HCT116 (cell line): ENCODE measurements around the gene TUBA4B. TPM values are rescaled to one million over a fixed set of nuclear protein-coding genes. Genes with fewer than 3 reads are reported as not detected.

Experiments used
- CEBPB ChIP-seq: IDR thresholded peaks from 2 replicates; pipeline ENCODE4 v1.6.1; 2012; ENCODE audit warnings: low read depth
- EGR1 ChIP-seq: IDR thresholded peaks from 2 replicates; pipeline ENCODE4 v1.6.1; 2012; ENCODE audit warnings: low read depth
- FOSL1 ChIP-seq: IDR thresholded peaks from 2 replicates; pipeline ENCODE4 v1.6.1; 2012; ENCODE audit warnings: low read depth
- POLR2A ChIP-seq: IDR thresholded peaks from 2 replicates; pipeline ENCODE4 v1.7.0; 2011; ENCODE audit warnings: borderline replicate concordance; ENCODE audit not compliant: insufficient read depth, insufficient read length; ENCODE audit errors: extremely low read depth
- POLR2AphosphoS5 ChIP-seq: IDR thresholded peaks from 2 replicates; pipeline ENCODE4 v1.6.1; 2011; ENCODE audit warnings: mild to moderate bottlenecking, low read depth, low read length, moderate library complexity
- RAD21 ChIP-seq: IDR thresholded peaks from 2 replicates; pipeline ENCODE4 v1.6.1; 2012; ENCODE audit warnings: low read depth, mild to moderate bottlenecking
- SP1 ChIP-seq: IDR thresholded peaks from 2 replicates; pipeline ENCODE4 v1.6.1; 2012; ENCODE audit warnings: low read depth
- SRF ChIP-seq: IDR thresholded peaks from 2 replicates; pipeline ENCODE4 v1.6.1; 2012; ENCODE audit warnings: low read depth
- YY1 ChIP-seq: IDR thresholded peaks from 2 replicates; pipeline ENCODE4 v1.6.1; 2011; ENCODE audit warnings: low read length, low read depth, moderate library complexity, mild to moderate bottlenecking; ENCODE audit not compliant: insufficient replicate concordance; ENCODE audit errors: extremely low read depth
- ZNF274 ChIP-seq: fragments of 200-500 bp; sonication (Bioruptor generic); IDR thresholded peaks from 2 replicates; pipeline ENCODE4 v1.6.1; 2014; ENCODE audit warnings: mild to moderate bottlenecking, low read depth, low read length, inconsistent platforms
- total RNA-seq: library from RNA; stranded (reverse); gene quantifications from one replicate; pipeline ENCODE4 v1.2.1, GENCODE V29; 2021; ENCODE audit not compliant: unreplicated experiment
- TF ChIP-seq, protein P1 (sequence below): IDR thresholded peaks from 2 replicates; pipeline ENCODE4 v1.6.1; 2012; ENCODE audit warnings: low read depth
- TF ChIP-seq, protein P2 (sequence below): IDR thresholded peaks from 2 replicates; pipeline ENCODE4 v1.6.1; 2012

The TUBA4B gene
- total RNA-seq, 1 experiment from 2014 or later: not detected

DNA sequence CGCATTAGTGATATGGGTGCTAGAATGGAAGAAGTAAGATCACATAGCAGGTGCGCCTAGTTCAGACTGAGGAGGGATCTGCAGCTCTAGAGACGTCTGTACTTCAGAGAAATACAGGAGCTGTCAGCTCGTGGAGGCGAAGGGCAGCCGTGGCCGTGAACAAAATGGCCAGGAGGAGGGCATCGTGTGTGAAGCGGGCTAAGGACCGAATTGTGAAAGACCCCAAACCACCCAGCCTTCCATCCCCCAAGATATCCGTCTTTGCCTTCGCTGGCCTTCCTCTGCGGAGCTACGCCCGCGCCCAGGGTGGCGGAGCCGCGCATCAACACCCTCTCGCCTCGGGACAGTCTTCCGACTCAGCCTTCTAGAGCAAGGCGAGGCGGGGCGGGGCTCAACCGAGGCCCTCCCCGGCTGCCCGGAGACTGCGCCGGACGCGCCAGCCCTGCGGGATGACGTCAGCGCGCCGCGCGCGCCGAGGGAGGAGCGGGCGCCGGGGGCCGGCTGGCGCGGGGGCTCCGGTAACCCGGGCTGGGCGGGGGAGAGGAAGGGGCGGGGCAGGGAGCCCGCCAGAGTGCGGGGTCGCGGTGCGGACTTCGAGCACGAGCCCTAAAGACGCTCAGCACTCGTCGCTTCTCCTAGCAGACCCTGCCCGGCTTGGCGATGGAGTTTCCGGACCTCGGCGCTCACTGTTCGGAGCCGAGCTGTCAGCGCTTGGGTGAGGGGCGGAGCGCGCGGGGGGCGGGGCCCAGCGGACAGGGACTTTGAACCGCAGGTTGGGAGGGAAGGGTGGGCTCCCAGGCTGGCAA, 46.5 kb upstream of the TUBA4B start, which contains the start of gene ZFAND2B (continued):
- no peak for TF ChIP-seq ZNF274
- TF ChIP-seq SRF: no peak
- peak; percentile 99 for TF ChIP-seq POLR2AphosphoS5
- TF ChIP-seq, protein P1, sequence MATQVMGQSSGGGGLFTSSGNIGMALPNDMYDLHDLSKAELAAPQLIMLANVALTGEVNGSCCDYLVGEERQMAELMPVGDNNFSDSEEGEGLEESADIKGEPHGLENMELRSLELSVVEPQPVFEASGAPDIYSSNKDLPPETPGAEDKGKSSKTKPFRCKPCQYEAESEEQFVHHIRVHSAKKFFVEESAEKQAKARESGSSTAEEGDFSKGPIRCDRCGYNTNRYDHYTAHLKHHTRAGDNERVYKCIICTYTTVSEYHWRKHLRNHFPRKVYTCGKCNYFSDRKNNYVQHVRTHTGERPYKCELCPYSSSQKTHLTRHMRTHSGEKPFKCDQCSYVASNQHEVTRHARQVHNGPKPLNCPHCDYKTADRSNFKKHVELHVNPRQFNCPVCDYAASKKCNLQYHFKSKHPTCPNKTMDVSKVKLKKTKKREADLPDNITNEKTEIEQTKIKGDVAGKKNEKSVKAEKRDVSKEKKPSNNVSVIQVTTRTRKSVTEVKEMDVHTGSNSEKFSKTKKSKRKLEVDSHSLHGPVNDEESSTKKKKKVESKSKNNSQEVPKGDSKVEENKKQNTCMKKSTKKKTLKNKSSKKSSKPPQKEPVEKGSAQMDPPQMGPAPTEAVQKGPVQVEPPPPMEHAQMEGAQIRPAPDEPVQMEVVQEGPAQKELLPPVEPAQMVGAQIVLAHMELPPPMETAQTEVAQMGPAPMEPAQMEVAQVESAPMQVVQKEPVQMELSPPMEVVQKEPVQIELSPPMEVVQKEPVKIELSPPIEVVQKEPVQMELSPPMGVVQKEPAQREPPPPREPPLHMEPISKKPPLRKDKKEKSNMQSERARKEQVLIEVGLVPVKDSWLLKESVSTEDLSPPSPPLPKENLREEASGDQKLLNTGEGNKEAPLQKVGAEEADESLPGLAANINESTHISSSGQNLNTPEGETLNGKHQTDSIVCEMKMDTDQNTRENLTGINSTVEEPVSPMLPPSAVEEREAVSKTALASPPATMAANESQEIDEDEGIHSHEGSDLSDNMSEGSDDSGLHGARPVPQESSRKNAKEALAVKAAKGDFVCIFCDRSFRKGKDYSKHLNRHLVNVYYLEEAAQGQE: no peak
- peak; percentile 94 for TF ChIP-seq POLR2A
- TF ChIP-seq FOSL1: no peak
- TF ChIP-seq, protein P2, sequence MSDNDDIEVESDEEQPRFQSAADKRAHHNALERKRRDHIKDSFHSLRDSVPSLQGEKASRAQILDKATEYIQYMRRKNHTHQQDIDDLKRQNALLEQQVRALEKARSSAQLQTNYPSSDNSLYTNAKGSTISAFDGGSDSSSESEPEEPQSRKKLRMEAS: peak; percentile 70
- peak; percentile 50 for TF ChIP-seq SP1
- no peak for TF ChIP-seq CEBPB
- no peak for TF ChIP-seq YY1
- TF ChIP-seq RAD21: no peak
- TF ChIP-seq EGR1: no peak
